Skin of body (tissue), 2 donors: ENCODE measurements around the gene SETMAR. TPM values are rescaled to one million over a fixed set of nuclear protein-coding genes. Genes with fewer than 3 reads are reported as not detected.
"Not testable (repeated sequence)": the region's sequence is repeated elsewhere in the genome, so short reads cannot be mapped to it uniquely, and the experiment has no call there.

Experiments used
- DNase-seq: peaks from one replicate; lab custom pipeline; 2025; lab: John Stamatoyannopoulos, UW
- total RNA-seq: library from RNA; depleted of rRNA; stranded (reverse); fragments of >200 nt; gene quantifications from one replicate; pipeline ENCODE4 v1.2.3, GENCODE V29; 2014

Gene SETMAR
- total RNA-seq, result 20.0 TPM

GRCh38 chr3:4303187-4304123 lies at the start of gene SETMAR:
SETMAR (plus strand) TSS chr3:4303369; CDS start chr3:4303371, 2 bp downstream.
- DNase-seq, result peak; percentile 75

DNA sequence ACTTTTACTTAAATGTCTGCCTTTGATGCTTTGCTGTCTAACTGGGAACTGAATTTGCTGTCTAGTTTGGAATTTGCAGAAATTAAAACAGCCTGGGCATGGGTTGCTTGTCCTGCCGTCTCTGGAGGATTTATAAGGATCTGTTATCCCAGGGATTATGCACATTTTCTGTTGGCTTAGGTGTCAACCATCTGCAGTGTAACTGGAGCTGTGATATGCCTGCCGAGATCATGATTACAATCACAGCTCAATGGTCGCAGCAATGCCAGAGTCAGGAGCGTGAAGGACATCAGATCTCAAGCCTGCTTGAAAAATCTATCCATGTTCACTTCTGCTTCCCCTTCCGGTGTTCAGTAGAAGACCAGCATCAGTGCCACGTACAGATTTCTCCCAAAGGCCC lies 41.8 kb upstream of the SETMAR start:
- no peak for DNase-seq

GRCh38 chr3:4264040-4264439 lies 39.1 kb upstream of the SETMAR start:
- no peak for DNase-seq

GRCh38 chr3:4270720-4271119 lies 32.4 kb upstream of the SETMAR start:
- no peak for DNase-seq

DNA sequence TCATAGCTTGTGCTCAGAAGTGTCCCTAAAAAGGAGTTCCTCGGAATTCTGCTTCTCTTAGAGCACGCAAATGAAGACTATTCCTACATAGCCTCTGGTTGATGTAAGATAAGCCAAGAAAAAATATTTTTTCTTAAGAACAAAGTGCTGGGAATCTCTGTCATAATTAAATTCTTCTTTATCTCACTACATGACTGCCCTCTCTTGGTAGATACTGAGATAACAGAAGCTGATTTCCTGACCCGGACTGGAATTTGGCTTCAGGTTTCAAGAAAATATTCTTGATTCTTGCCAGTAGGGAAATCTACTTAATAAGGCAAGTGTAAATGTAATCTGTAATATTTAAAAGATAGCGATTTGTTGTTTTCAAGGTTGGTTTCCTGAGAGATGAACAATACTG lies 31.3 kb upstream of the SETMAR start:
- peak; percentile 15 for DNase-seq

- DNase-seq, result no peak
Observed at GRCh38 chr3:4279516-4280105, 23.6 kb upstream of the SETMAR start.

DNA sequence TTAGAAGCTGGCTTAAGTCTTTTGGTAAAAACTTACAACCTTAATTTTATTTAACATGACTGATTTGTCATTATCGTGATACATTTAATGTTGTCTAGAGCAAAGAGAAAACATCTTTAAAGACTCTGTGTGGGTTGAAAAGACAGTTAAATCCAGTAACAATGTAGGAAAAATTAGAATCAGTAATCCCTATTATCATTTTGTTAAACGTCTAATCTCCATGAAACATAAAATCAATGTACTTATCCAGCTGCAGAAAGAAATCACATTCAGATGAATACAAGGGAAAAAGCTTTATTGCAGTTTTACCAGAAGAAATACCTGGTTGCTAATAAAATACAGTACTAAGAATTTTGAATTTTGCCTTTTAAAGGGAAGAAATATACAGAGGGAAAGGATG lies 21.2 kb upstream of the SETMAR start:
- no peak for DNase-seq

GRCh38 chr3:4284865-4285264 lies 18.3 kb upstream of the SETMAR start:
- DNase-seq, result no peak

DNA sequence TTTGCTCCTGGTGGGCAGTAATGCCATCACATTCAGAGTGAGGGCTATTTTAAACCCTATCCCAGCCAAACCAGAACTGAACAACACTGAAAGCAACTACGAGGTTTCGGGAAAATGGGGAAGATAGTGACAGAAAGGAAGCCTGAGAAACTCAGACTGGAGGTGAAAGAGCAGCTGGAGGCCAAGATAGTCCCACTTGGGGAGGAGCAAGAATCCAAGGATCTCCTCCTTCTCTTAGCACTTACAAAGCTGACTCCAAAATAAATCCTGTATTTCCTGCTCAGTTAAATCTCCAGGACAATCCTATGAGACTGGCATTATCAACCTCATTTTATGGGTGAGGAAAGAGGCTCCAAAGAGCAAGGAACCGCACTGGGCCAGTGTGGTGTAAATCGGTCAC lies 14.1 kb upstream of the SETMAR start:
- DNase-seq, result no peak

DNA sequence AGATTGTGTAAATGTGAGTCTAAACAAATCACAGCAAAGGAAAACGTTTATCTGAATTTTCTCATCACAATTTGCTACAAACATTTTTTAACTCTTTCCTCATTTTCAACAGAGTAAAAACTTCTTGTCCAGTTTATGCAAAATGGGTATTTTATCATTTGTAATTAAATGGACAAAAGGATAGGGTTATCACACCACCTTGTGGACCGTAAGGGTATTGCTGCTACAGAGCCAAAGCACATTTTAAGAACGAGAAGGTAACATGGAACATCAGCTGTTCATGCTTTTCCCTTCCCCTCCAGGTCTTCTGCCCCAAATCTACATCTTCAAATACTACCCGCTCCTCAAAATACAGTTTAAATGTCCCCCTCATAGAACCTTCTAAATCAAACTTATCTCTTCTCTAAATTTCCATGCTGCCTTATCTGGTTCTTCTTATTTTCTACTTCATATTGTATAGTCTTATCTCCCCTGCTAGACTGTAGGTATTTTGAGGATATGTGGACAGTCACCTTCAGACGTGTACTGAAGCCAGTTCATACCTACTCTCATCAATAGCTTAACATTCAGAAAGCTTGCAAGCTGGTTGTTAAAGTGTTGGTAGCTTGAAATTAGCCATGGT lies 12.8 kb upstream of the SETMAR start:
- DNase-seq, result peak; percentile 12

- no peak for DNase-seq
Observed at GRCh38 chr3:4292301-4292700, 10.9 kb upstream of the SETMAR start.

GRCh38 chr3:4294616-4295327 lies 8.4 kb upstream of the SETMAR start:
- DNase-seq, result no peak

DNA sequence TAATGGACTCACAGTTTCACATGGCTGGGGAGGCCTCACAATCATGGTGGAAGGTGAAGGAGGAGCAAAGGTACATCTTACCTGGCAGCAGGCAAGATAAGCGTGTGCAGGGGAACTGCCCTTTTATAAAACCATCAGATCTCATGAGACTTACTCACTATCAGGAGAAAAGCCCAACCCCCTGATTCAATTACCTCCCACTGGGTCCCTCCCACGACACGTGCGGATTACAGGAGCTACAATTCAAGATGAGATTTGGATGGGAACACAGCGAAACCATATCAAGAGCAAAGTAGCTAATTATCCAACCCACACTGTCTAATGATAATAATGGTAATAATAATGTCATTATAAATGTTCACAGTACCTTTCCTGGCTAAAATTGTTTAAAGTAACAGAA lies 6.7 kb upstream of the SETMAR start:
- DNase-seq, result not testable (repeated sequence)

GRCh38 chr3:4297486-4297885 lies 5.7 kb upstream of the SETMAR start:
- DNase-seq, result no peak

- DNase-seq, result no peak
Observed at GRCh38 chr3:4302747-4303146, 422 bp upstream of the SETMAR start.

DNA sequence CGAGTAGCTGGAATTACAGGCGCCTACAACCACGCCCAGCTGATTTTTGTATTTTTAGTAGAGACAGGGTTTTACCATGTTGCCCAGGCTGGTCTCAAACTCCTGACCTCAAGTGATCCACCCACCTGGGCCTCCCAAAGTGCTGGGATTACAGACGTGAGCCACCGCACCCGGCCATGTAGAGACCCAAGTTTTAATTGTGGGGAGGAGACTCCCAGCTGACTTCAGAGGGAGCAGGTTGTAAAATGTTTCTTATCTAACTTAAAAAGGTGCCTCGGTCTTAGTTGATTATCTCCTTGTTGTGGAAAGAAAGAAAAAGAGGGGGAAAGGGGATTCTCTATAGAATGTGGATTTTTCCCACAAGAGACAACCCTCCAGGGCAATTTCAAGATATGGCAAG lies 2.0 kb downstream of the SETMAR start:
- not testable (repeated sequence) for DNase-seq

GRCh38 chr3:4306091-4306490 lies 2.9 kb downstream of the SETMAR start:
- DNase-seq, result no peak

- peak; percentile 73 for DNase-seq
Observed at GRCh38 chr3:4306860-4307259, 3.7 kb downstream of the SETMAR start.

GRCh38 chr3:4309491-4310128 lies 6.4 kb downstream of the SETMAR start:
- DNase-seq, result no peak

- no peak for DNase-seq
Observed at GRCh38 chr3:4310971-4311370, 7.8 kb downstream of the SETMAR start.

- no peak for DNase-seq
Observed at GRCh38 chr3:4311496-4311895, 8.3 kb downstream of the SETMAR start.
